ENCODE results near the gene SLC6A17.

- TF ChIP-seq POLR2A (IDR thresholded peaks at IDR 0.05) = no peak
- no peak for TF ChIP-seq CTCF (IDR thresholded peaks at IDR 0.05)
Measured at GRCh38 chr1:110176299-110176956, 26.1 kb downstream of the SLC6A17 start.

Data from prostate gland (tissue), 2 donors.